GM18520 (cell line): ENCODE results near the gene CNTNAP4.

ENCODE experiments used
- ATAC-seq: cut with Tn5 transposase; IDR thresholded peaks from one replicate; pipeline ENCODE4 v1.9.1; 2021; ENCODE audit not compliant: unreplicated experiment

The CNTNAP4 gene

GRCh38 chr16:76276745-76277438, at the start of gene CNTNAP4:
TSS of gene CNTNAP4 (plus strand) at chr16:76277401. CDS start at chr16:76277663, 262 bp downstream.
- ATAC-seq, result no peak

- no peak for ATAC-seq
Observed at GRCh38 chr16:76228546-76229146, 48.6 kb upstream of the CNTNAP4 start.

DNA sequence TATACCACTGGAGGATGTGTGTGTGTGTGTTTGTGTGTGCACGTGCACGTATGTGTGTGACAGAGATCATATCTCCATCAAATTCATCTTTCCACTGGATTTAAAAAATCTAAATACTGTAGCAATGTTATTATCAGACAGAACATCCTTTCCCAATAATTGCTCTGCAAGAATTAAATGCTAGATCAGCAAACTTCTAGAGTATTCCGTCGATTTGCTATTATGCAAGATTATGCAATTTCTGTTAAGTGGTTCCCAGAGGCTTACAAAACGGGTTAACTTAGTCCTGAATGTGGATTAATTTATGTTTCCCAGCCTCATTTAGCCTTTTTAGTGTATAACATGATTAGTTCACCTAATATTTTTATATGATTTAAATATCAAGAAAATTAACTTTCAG, 44.5 kb upstream of the CNTNAP4 start:
- no peak for ATAC-seq

DNA sequence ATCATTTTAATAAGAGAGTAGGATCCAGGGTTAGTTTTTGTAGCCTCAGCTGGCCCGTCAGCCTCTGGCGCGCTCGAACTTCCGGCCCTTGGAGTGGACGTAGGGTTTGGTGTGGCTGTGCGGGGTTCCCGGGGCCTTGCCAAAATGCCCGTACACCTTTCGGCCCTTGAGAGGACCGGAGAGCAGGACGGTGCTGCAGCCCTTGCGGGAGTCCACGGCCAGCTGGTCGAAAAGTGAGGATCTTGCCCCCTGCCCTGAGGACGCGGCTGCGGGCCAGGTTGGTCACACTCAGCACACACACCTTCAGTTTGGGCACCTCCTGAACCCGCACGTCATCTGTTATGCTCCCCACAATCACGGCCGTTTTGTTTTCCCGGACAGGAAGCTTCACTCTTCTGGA, 42.2 kb upstream of the CNTNAP4 start:
- no peak for ATAC-seq

GRCh38 chr16:76235426-76235825, 41.8 kb upstream of the CNTNAP4 start:
- ATAC-seq, result no peak

- no peak for ATAC-seq
Observed at GRCh38 chr16:76237471-76237870, 39.7 kb upstream of the CNTNAP4 start.

- no peak for ATAC-seq
Observed at GRCh38 chr16:76241755-76242154, 35.4 kb upstream of the CNTNAP4 start.

DNA sequence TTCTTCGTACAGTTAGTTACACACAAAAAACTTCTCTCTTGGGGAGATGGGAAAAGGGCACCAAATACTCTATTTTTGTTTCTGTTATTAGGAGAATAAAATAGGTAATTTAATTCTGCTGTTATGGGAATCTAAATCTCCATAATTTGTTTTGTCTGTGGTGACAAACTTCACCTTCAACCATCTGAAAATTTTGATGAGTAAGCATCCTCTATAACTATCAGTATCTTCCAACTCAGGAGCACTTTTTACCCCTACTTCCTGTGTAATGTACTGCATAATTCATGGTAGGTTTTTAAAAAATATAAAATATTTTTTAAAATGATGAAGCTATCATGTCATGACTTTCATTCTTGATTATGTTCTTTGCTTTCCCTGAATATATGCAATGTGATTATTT, 33.6 kb upstream of the CNTNAP4 start:
- ATAC-seq, result no peak

GRCh38 chr16:76246587-76246986, 30.6 kb upstream of the CNTNAP4 start:
- no peak for ATAC-seq

DNA sequence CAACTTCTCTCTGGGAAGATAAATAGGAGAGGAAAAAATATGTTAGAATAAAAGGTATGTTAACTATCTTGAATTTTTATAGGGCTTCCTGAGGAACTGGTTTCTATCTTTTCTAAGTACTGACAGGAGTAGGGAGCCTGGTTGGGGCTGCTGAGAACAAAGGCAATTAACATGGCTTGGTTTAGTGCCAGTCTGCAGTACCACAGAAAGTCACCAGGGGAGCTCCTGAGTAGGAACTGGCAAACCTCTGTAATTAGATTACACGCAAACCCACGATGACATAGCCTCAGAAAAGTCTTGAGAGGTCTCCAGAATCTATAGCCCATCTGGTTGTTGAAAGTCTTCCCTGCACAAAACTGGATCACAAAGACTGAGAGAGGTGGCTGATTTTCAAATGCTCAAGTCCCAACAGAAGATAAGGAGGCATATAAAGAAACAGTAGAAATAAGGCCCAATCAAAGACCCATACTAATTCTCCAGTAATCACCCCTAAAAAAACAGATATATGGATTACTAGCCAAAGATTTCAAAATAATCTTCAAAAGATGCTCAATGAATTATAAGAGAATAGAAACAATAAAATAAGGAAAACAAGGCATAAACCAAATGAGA, 11.7 kb upstream of the CNTNAP4 start:
- no peak for ATAC-seq

GRCh38 chr16:76268824-76269223, 8.4 kb upstream of the CNTNAP4 start:
- ATAC-seq, result peak; percentile 43

GRCh38 chr16:76277460-76278030, 344 bp downstream of the CNTNAP4 start:
- no peak for ATAC-seq

GRCh38 chr16:76278086-76278485, 885 bp downstream of the CNTNAP4 start:
- ATAC-seq, result no peak

- ATAC-seq, result no peak
Observed at GRCh38 chr16:76278980-76279379, 1.8 kb downstream of the CNTNAP4 start.

GRCh38 chr16:76280421-76281215, 3.4 kb downstream of the CNTNAP4 start:
- no peak for ATAC-seq

GRCh38 chr16:76287466-76287865, 10.3 kb downstream of the CNTNAP4 start:
- no peak for ATAC-seq

GRCh38 chr16:76292218-76292617, 15.0 kb downstream of the CNTNAP4 start:
- no peak for ATAC-seq

DNA sequence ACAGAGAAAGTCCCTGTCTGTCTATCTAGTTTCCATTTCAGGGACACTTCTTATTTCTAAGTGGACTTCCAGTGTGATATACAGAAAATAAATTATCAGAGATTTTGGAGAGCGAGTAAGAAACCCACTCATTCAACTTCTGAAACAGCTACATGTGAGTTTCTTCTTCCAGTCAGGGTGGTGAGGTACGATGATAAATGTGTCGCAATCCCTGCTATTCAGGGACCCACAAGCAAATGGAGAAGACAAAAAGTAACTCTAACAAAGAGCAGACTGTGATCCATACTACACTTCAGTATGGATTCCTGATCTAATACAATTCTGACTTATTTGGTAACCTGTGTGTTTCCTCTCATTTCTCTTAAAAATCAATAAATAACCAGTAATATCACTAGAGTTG, 16.8 kb downstream of the CNTNAP4 start:
- no peak for ATAC-seq

GRCh38 chr16:76294396-76295214, 17.4 kb downstream of the CNTNAP4 start:
- ATAC-seq, result no peak

- ATAC-seq, result no peak
Observed at GRCh38 chr16:76297941-76298340, 20.7 kb downstream of the CNTNAP4 start.
